GM18951 (cell line): ENCODE results near the gene OGDH.
A peak's percentile ranks its signal among the peaks of the same experiment; 100 is the strongest.

Source experiments
- POLR2A ChIP-seq: IDR thresholded peaks from 4 replicates; pipeline ENCODE4 v1.6.1; 2011; ENCODE audit warnings: mild to moderate bottlenecking; ENCODE audit not compliant: insufficient read length, insufficient read depth; ENCODE audit errors: extremely low read depth
- in situ Hi-C: fragments of 300-500 bp; cut with MboI; formaldehyde crosslinking; loops from one replicate; pipeline ENCODE4 v1.12.0; 2022; ENCODE audit warnings: low sequenced_read_pairs, mixed read lengths, inconsistent platforms; ENCODE audit not compliant: unreplicated experiment

Gene OGDH

DNA sequence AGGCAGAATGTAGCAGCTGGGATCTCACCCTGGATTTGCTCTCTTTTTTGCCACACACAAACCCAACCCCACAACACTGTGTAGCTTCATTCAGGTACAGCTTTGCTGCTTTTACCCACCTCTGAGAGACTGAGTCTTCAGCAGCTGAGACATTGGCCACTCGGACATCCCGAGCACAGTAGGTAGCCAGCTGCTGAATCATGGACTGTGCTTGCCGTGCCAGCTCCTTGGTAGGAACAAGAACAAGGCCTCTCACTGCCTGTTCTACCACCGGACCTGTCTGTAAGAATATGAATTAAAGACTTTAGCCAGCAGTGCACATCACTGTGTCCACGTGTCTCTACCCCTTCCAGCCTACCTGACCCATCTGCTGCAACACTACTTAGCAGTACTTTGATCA lies 33.7 kb upstream of the OGDH start:
- in situ Hi-C loops: no loop called here
- no peak for TF ChIP-seq POLR2A

DNA sequence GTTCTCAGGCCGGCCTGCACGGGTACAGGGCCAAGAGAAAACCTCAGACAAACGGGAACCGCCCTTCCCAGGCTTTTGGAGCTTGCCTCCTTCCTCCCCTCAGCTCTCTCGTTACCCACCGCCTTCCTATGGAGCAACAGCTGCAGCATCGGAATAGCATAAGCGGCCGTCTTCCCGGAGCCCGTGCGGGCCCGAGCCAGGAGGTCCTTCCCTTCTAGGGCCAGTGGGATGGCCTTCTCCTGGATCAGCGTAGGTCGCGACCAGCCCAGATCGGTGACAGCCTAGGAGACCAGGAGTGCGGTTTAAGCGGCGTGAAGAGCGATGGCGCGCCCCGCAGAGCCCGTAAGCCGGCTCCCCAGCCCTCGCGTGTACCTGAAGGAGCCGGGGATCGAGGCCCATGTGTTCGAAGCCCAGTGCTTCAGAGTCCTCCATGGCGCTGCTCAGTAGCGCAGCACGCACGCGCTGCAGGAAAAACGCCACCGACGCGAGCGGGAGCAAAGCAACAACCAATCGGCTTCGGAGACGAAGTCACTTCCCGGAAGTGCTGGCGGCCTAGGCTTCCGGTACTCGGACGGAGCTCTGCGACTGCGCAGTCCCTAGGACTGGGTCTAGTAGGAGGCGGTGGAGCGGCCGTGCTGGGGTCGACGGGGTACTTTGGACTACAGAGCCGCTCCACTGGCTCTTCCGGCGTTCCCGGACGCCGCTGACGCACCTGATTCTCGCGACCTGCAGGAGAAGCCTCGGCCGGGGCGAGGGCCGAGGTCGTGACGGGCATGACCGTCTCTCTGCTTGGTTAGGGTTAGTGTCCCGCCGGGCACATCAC lies 32.8 kb upstream of the OGDH start, which contains the start of gene DDX56:
TSS of gene DDX56 (minus strand) at position 445 of the 823 bp plus-strand sequence. CDS start at position 432, 13 bp downstream.
- in situ Hi-C loops: no loop called here
- peak; percentile 98 for TF ChIP-seq POLR2A

DNA sequence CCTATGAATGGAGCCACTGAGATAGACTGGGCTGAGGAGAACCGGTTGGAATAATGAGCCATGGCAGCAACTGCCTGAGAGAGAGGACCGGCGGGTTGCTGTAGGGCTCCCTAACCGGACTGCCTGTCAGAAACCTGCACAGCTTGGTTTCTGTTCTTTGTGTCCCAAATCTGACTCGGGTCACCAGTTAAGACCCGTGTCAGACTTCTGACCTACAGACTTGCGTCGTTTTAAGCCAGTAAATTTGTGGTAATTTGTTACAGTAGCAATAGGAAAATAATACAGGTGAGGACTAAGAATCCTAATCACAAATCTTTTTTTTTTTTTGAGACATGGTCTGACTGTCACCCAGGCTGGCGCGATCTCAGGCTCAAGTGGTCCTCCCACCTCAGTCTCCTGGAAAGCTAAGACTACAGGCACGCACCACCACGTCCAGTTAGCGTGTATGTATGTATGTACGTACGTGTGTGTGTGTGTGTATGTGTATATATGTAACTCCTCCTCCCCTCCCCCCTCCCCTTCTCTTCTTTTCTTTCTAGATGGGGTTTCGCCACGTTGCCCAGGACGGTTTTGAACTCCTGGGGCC lies 32.0 kb upstream of the OGDH start:
- in situ Hi-C loops: no loop called here
- no peak for TF ChIP-seq POLR2A

DNA sequence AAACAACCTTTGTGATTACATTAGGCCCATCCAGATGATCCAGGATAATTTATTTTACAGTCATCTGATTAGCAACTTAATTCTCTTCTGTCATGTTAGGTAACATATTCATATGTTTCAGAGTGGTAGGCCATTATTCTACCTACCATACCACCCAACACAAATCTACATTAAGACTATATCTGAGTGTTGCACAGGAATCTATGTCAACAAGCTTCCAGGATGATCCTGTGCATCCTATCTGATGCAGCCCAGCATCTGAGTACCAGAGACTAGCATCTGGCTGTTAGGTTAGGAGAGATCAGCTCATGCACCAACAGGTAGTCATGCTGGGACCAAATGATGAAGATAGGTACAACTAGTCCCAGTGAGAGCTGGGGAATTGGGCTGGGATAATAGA lies 31.4 kb upstream of the OGDH start:
- in situ Hi-C loops: loop anchor here (25.0 kb wide), 1 partner anchor 562 kb away; no protein-coding TSS in a partner anchor
- TF ChIP-seq POLR2A: no peak

DNA sequence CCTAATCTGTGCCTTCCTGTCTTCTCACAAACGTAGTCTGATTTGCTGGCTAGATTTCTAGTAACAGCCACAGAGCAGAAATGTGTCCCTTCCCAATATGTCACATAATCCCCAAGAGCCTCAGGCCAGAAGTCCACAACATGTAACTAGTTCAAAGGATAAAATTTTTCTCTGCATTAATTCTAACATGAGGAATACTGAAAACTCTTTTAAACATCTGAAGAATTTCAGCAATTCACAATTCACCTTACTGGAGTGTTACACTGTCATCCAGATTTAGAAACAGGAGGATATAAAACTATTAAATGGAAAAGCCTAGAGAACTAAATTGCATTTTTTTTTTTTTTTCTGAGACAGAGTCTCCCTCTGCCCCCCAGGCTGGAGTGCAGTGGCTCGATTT lies 30.2 kb upstream of the OGDH start:
- no peak for TF ChIP-seq POLR2A
- in situ Hi-C loops: loop anchor here (25.0 kb wide), 1 partner anchor 561 kb away; no protein-coding TSS in a partner anchor

DNA sequence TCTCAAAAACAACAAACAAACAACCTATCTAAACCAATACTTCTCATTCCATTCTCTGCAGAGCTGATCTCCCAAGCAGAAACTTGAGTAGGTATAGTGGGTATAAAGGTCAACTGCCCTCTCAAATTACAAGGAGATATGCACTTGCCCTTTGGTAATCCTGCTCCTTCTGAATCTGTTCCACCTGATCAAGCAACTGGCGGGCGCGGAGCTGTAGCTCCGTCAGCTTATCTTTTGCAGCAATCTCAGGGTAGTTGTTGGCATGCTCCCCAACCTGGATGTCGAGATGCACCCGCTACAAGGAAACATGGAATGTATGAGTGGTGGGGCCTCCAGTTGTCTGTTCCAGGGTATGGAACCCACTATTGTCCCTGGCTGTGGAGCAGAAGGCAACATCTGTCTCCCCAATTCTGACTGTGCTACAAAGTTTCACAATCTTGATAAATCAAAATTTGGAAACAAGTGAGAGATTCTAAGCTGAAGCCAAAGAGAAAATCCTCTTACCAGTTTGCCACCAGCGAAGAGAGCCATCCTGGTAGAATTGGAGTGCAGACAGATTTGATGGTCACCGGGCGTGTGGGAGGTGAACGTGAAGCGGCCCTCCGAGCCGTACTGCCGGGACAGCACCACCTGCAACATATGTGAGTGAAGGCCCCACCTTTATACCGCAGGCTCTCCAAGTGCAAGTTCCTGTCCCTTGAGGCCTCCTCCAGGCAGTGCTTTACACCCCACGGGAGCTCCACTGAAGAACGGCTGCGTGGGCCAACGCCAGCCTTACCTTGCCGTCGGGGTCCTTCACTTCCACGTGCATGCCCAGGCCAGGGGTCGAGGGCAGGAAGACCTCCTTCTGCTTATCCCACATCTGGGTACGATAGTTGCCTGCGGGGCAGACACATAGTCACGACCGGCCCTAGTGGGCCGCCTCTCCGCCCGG lies 25.2 kb upstream of the OGDH start:
- TF ChIP-seq POLR2A: no peak
- in situ Hi-C loops: loop anchor here (25.0 kb wide), 1 partner anchor 556 kb away; no protein-coding TSS in a partner anchor

DNA sequence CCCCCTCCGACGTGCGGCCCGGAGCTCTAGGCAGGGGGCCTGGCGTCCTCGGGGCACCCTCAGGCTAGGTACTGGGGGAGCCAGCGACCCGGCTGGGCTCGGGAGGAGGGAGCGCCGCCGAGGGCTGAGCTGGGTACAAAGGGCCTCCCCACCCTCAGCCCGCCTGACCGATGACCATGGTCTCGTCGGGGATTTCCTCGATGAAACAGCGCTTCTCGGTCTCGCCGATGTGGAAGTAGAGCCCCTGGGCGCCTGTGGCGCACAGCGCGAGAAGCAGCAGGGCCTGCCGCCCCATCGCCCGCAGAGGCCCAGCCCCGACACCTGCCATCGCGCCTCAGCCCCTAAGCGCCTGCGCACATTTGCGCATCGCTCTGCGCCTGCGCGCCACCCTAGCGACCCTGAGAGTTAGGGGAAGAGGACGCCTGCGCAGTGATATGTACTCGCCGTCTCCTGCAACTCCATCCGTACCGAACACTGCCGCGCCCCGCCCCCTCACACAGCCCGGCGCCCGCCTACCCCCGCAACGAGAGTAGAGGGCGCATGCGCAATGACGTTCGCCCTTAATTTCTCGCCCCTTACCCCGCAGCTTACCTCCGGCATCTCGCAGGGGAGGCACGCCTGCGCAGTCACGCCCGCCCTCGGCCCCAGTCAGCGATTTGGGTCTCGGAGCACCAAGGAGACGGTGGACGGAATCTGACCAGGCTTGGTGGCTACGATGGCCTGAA lies 24.4 kb upstream of the OGDH start, which contains the start of gene TMED4:
TSS of gene TMED4 (minus strand) at position 353 of the 725 bp plus-strand sequence. CDS start at position 328, 25 bp downstream.
- TF ChIP-seq POLR2A: peak; percentile 98
- in situ Hi-C loops: loop anchor here (25.0 kb wide), 1 partner anchor 555 kb away; no protein-coding TSS in a partner anchor

DNA sequence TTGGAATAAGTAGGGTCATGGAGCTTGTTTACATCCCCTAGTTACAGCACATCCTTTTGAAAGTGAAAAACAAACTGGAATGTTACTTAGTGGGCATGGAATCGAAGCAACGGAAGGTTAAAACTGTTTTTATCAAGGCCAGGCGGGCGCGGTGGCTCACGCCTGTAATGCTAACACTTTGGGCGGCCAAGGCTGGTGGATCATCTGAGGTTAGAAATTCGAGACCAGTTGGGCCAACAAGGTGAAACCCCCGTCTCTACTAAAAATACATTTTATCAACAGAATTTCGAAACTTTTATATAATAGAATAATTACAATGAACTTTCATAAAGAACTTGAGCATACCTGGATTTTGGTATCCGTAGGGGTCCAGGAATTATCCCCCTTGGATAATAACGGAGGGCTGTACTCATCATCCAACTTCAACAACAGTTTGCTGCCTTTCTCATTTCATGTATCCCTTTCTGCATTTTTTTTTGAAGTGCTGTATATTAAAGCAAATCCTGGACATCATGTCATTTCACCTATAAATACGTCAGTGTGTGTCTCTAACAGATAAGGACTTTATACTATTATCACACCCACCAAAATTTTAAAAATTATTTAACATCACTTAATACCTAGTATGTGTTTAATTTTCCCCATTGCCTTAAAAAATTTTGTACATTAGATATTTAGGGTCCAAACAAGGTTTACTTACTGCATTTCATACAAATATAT lies 23.1 kb upstream of the OGDH start:
- in situ Hi-C loops: loop anchor here (25.0 kb wide), 1 partner anchor 554 kb away; no protein-coding TSS in a partner anchor
- TF ChIP-seq POLR2A: no peak

DNA sequence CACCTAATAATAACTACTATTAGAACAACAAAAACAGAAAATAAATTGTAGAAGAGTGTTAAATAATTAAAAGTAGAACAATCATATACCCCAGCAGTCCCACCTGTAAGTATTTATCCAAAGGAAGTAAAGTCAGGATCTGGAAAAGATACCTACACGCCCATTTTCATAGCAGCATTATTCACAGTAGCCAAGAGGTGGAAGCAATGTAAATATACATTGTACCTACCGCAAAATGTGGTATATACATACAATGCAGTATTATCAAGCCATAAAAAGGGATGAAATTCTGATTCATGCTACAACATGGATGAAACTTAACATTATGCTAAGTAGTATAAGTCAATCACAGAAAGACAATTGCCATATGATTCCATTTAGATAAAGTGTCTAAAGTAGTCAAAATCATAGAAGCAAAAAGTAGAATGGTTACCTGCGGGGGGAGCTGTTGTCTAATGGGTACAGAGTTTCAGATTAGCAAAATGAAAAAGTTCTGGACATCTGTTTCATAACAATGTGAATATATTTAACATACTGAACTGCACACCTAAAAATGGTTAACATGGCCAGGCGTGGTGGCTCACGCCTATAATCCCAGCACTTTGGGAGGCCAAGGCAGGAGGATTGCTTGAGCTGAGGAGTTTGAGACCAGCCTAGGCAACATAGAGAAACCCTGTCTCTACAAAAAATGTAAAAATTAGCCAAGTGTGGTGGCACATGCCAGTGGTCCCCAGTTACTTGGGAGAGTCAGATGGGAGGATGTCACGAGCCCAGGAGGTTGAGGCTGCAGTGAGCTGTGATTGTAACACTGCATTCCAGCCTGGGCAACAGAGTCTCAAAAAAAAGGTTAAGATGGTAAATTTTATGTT lies 18.4 kb upstream of the OGDH start:
- in situ Hi-C loops: loop anchor here (25.0 kb wide), 1 partner anchor 549 kb away; no protein-coding TSS in a partner anchor
- TF ChIP-seq POLR2A: no peak

DNA sequence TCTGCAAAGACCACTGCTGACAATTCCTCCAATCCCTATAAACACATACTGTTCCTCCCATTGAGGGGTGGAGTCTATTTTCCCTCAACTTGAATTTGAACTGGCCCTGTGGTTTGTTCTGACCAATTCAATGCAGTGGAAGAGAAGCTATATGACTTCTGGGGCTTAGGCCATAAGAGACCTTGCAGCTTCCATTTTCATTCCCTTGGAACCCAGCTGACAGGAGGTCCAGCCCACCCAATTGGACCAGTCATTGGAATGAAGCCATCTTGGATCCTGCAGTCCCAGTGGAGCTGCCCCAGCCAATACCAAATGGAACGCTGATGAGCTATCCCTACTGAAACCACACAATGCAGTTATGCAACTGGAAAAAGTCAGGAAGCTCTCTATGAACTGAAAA lies 15.5 kb upstream of the OGDH start:
- in situ Hi-C loops: loop anchor here (25.0 kb wide), 1 partner anchor 546 kb away; no protein-coding TSS in a partner anchor
- no peak for TF ChIP-seq POLR2A

DNA sequence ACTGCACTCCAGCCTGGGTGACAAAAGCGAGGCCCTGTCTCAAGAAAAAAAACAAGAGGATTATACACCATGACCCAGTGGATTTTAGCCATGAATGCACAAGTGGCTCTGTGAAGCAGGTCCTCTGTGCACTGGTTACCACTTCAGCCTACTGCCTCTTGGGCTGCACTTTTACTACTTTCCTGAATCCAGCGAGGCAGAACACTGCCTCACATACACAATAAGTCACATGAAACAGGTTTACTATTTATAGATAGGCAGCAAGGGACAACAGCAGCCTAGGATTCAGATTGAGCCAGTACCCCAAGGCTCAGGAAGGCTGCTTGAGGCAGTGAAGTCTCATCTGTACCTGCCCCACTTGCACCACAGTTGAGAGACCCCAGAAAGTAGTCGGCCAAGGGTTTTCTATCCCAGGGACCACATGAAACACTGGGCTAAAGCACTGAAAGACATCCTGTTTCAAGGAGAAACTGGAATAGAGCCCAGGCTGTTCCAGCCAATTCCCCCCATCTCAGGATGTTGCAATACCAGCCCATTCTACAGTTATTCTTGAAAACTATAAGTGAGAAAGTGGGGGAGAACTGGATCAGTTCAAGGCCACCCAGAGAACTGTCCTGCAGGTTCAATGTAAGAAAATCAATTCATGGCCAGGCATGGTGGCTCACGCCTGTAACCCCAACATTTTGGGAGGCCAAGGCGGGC lies 10.3 kb upstream of the OGDH start:
- TF ChIP-seq POLR2A: no peak
- in situ Hi-C loops: loop anchor here (25.0 kb wide), 1 partner anchor 541 kb away; no protein-coding TSS in a partner anchor

DNA sequence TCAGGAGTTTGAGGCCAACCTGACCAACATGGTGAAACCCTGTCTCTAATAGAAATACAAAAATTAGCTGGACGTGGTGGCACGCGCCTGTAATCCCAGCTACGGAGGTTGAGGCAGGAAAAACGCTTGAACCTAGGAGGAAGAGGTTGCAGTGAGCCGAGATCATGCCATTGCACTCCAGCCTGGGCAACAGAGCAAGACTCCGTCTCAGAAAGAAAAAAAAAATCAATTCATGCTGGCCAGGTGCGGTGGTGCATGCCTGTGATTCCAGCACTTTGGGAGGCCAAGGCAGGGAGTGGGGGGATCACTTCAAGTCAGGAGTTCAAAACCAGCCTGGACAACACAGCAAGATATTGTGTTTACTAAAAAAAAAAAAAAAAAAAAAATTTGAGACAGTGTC lies 9.2 kb upstream of the OGDH start:
- in situ Hi-C loops: loop anchor here (25.0 kb wide), 1 partner anchor 540 kb away; no protein-coding TSS in a partner anchor
